Vagina (tissue), 2 donors: Measurements from ENCODE around the gene INO80D.
"Not testable (repeated sequence)": the region's sequence is repeated elsewhere in the genome, so short reads cannot be mapped to it uniquely, and the experiment has no call there.

Source experiments
- CTCF ChIP-seq, 3 experiments: fragments of 450-650 bp in 2 of 3; fragments of 200-600 bp in 1 of 3; sonication (generic) in 1 of 3; IDR thresholded peaks; one replicate each; pipeline ENCODE4 v1.5.1; 2017 to 2019; ENCODE audit warnings: antibody characterized with exemption in 3 of 3, mild to moderate bottlenecking in 2 of 3, moderate library complexity in 2 of 3
- POLR2A ChIP-seq, 2 donors: fragments of 450-650 bp; IDR thresholded peaks; one replicate each; pipeline ENCODE4 v1.6.1; 2017; ENCODE audit warnings: antibody characterized with exemption in 2 of 2, mild to moderate bottlenecking in 2 of 2, moderate library complexity in 2 of 2
- POLR2AphosphoS5 ChIP-seq, 2 donors: sonication (generic); formaldehyde crosslinking; IDR thresholded peaks; one replicate each; pipeline ENCODE4 v1.9.0; 2017; ENCODE audit warnings: antibody characterized with exemption in 2 of 2, mild to moderate bottlenecking in 2 of 2, low read depth in 1 of 2; ENCODE audit not compliant: insufficient read depth in 1 of 2

- TF ChIP-seq CTCF (IDR thresholded peaks at IDR 0.05); POLR2A (IDR thresholded peaks at IDR 0.05); POLR2AphosphoS5 (IDR thresholded peaks at IDR 0.05; ENCODE audit: insufficient read depth in 1 of 2, low read depth in 1 of 2): not testable (repeated sequence)
These were observed 70.2 kb downstream of the INO80D start for GRCh38 chr2:206015746-206016145.
